HG03196 (cell line): ENCODE measurements around the gene PLCG2.

ENCODE experiments used
- ATAC-seq: cut with Tn5 transposase; IDR thresholded peaks from one replicate; pipeline ENCODE4 v1.9.1; 2021; ENCODE audit not compliant: unreplicated experiment

The PLCG2 gene

GRCh38 chr16:81904320-81904719 lies 125.2 kb downstream of the PLCG2 start:
- ATAC-seq: no peak

GRCh38 chr16:81905277-81905676 lies 126.2 kb downstream of the PLCG2 start:
- ATAC-seq: no peak

- no peak for ATAC-seq
Observed at GRCh38 chr16:81907681-81908080, 128.6 kb downstream of the PLCG2 start.

- no peak for ATAC-seq
Observed at GRCh38 chr16:81908466-81909262, 129.6 kb downstream of the PLCG2 start.

- ATAC-seq: no peak
Observed at GRCh38 chr16:81910366-81910885, 131.3 kb downstream of the PLCG2 start.

DNA sequence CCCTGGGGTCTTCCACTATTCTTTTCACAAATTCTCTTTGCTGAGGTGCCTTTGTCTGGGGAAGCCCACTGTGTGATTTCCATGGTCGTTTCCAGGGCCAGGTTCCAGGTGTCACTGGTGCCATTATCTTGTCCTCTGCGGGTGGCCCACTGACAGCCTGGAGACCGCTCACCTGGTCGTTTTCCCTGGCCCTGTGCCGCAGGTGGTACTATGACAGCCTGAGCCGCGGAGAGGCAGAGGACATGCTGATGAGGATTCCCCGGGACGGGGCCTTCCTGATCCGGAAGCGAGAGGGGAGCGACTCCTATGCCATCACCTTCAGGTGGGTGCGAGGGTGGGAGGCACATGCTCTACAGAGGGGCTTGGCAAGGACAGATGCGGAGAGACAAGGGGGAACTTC lies 133.3 kb downstream of the PLCG2 start:
- no peak for ATAC-seq

GRCh38 chr16:81913222-81913621 lies 134.1 kb downstream of the PLCG2 start:
- no peak for ATAC-seq

GRCh38 chr16:81917375-81917774 lies 138.3 kb downstream of the PLCG2 start:
- no peak for ATAC-seq

DNA sequence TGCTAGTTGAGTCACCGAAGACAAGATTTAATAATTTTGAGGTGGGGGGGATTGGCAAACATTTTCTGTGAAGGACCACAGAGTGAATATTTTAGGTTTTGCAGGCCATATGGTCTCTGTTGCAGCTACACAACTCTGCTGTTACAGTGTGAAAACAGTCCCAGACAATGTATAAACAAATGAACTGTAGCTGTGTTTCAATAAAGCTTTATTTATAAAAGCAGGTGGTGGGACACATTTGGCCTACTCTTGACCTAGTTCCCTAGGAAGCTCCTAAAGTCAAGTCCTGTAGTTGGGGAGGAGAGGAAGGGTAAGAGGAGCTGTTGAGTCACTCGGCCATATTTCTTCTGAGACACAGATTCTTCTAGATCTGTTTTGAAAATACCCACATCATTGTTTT lies 139.8 kb downstream of the PLCG2 start:
- no peak for ATAC-seq

DNA sequence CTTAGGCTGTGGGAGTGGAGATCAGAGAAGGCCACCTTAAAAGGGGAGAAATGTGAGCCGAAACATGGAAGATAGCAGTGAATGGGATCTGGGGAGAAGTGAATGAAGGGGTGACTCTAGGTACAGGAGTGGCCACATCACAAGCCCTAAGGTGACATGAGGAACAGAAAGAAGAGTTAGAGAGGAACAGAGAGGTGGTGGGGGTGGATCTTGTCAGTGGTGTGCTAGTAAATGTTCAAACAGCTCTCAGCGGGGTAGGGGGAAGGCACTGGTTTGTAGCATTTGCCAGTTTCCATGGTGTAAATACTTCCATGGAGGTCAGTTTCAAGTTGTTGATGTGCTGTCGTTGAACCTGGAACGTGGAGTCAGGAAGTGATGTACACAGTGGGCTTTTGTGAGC lies 141.4 kb downstream of the PLCG2 start:
- ATAC-seq: no peak

DNA sequence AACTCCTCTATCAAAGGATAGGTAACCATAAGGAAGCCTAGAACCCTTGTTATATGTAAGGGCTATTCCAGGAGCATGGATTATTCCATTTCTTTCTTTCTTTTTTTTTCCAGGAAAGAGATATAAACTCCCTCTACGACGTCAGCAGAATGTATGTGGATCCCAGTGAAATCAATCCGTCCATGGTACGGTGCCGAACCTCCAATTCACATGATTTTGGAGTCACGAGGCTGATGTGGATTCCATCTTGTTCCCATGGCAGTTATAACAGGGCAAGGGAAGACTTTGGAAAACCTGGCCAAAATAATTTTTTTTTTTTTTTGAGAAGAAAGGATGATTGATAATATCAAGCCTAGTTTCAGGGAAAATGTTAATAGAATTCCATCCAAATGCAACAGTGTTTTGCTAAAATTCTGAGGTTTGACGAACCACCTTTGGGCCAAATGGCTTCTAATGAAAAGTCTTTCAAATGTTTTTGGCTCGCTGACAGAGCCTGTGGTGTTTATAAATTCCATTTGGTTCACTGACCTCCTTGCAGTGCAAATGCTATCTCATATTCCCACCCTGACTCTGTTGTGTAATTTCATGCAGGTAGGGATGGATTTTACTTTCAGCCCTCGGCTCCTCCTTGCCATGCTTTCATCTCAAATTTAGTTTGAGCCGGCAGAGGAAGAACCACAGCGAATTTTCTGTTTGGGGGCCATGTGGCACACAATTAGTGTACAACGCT lies 142.2 kb downstream of the PLCG2 start:
- no peak for ATAC-seq

GRCh38 chr16:81921843-81922584 lies 142.9 kb downstream of the PLCG2 start:
- no peak for ATAC-seq

GRCh38 chr16:81923296-81923695 lies 144.2 kb downstream of the PLCG2 start:
- no peak for ATAC-seq

- ATAC-seq: no peak
Observed at GRCh38 chr16:81925016-81925415, 145.9 kb downstream of the PLCG2 start.

GRCh38 chr16:81926036-81926435 lies 146.9 kb downstream of the PLCG2 start:
- no peak for ATAC-seq

GRCh38 chr16:81927561-81928185 lies 148.6 kb downstream of the PLCG2 start:
- no peak for ATAC-seq

DNA sequence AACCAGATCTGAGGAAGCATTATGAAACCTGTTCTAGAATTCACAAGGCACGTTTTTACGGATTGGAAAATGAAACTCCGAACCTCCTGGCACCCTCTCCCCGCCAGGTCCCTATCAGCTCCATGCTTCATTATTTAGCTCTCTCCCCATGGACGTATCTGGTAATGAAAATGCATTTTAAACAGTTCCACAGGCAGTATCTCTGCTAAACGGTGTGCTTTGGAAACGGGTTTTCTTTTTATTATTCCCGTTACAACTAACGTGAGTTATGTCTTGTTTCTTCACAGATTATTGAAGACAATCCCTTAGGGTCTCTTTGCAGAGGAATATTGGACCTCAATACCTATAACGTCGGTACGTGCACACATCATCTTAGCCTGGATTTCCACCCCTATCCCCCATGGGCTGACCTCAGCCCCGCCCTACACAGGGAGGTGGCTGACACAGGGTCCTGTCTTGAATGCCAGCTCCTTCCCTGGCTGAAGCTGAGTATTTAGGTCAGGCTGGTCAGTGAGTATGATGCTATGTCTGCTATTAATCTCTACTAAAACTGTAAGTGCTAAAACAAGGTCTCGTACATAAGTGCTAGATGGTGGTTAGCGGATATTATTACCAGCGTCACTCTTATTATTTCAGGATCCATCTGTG lies 149.3 kb downstream of the PLCG2 start:
- ATAC-seq: no peak

DNA sequence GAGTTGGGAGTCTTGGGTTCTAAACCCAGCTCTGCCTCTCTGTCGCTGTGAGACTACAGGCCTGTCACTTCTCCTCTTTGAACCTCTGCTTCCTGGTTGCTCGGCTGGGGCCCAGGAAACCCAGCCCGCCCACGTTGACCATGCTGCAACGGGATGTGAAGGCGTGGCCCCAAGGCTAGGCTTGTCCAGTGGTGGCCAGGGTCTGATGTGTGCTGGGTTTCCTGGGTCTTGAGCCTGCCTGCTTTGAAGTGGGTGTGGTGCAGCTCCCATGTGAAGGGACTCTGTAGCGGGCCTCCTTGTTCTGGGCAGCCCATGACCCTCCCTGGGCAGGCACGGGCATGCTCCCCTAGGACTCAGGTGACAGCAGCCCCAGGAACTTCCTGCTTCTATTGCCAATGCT lies 149.9 kb downstream of the PLCG2 start:
- no peak for ATAC-seq

GRCh38 chr16:81929841-81930240 lies 150.8 kb downstream of the PLCG2 start:
- no peak for ATAC-seq

DNA sequence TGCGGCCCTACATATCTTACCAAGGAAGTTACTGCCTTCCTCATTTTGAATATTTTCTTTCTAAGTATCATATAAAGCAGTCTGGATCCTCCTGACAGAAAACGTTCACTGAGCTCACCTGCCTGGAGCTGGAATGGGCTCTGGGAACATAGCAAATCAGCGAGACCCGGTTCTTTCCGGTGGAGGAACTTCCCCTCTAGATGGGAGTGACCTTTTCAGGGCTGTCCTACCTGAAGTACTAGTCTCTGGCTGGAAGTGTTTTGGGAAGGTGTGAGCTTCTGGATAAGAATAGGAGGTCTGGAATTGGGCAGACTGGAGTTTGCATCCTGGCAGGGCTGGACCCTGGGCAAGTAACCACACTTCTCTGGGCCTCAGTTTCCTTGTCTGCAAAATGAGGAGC lies 152.8 kb downstream of the PLCG2 start:
- no peak for ATAC-seq

DNA sequence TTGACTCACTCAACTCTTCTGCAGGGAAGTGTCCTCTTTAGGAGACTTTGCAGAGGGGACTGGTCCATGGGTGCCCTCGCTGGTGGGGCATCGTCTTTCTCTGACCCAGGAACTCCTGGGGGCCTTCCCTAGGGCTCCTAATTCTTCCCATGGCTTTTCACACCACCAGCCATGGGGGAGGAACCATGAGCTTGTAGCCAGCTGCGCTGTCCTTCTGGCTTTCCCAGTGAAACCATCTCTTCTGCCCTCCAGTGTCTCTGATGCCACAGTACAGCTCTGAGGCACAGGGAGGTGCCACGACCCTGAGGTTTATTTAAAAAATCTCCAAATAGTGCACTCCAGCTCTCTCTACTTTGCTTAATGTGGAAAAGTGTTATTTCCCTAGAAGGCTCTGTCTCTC lies 153.6 kb downstream of the PLCG2 start:
- no peak for ATAC-seq
